SH-SY5Y (cell line): ENCODE data around the gene PLEKHJ1.

Experiments used
- GATA2 ChIP-seq: IDR thresholded peaks from 2 replicates; pipeline ENCODE4 v1.6.1; 2011; ENCODE audit warnings: mild to moderate bottlenecking, low read depth, low read length
- GATA3 ChIP-seq: IDR thresholded peaks from 2 replicates; pipeline ENCODE4 v1.6.1; 2011; ENCODE audit warnings: low read depth, mild to moderate bottlenecking, low read length, moderate library complexity

DNA sequence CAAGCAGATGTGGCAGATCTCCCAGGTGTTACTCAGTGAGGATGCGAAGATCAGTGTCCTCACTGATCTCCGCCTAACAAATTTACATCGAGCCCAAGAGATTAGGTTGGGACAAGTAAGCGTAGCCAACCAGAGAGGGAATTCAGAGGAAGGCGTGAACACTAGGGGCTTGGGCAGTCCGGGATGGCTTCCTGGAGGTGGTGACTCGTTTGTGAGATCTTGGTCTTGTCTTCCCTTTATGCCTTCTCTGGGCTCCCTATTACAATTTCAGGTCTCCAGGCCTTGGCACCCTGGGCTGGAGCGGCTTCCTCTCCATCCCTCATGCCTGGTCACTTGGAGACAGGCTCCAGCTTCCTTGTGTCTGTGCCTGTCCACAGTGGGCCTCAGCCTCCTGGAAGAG, 6.7 kb upstream of the PLEKHJ1 start:
- TF ChIP-seq GATA2: no peak
- no peak for TF ChIP-seq GATA3
